Pancreas (tissue), 10 donors: ENCODE results near the gene SNX7. TPM values are rescaled to one million over a fixed set of nuclear protein-coding genes. Genes with fewer than 3 reads are reported as not detected.

Source experiments
- ATAC-seq, 4 donors: fragments of 200-7000 bp; cut with Tn5 transposase; one replicate each; pipeline versions ENCODE4 v1.8.0 to v1.9.1; 2020; ENCODE audit warnings: mild to moderate bottlenecking in 4 of 4, moderate library complexity in 4 of 4
- DNase-seq, 6 donors: peaks; one replicate each; pipeline ENCODE4 v3.0.0-alpha.2; 2020
- FAIRE-seq: peaks from 2 replicates; lab custom pipeline; 2012; peaks lifted over from hg19 to GRCh38; lab: Jason Lieb, UNC
- H3K27ac ChIP-seq, 4 donors: fragments of 200-600 bp; sonication (generic); 1 replicate in 3 of 4; 2 replicates in 1 of 4; pipeline versions ENCODE4 v1.5.0 to v1.8.0; 2020
- H3K27me3 ChIP-seq, 4 donors: fragments of 200-600 bp; one replicate each; pipeline ENCODE4 v1.8.0; 2021
- H3K36me3 ChIP-seq, 3 donors: fragments of 200-600 bp; sonication (generic) in 1 of 3; one replicate each; pipeline versions ENCODE4 v1.5.0 to v1.8.0; 2020 to 2021
- H3K4me1 ChIP-seq, 3 donors: fragments of 200-600 bp; one replicate each; pipeline ENCODE4 v1.8.0; 2021
- H3K4me3 ChIP-seq, 4 donors: fragments of 200-600 bp; sonication (generic) in 2 of 4; one replicate each; pipeline versions ENCODE4 v1.5.0 to v1.8.0; 2020 to 2021
- H3K9me3 ChIP-seq, 4 donors: fragments of 200-600 bp; one replicate each; pipeline ENCODE4 v1.8.0; 2021
- WGBS, 2 donors: extraction: QIAGEN DNeasy Blood & Tissue Kit; methylation state at CpG; one replicate each; pipeline ENCODE4 v1.1.7; 2013; 5-methylcytosine and 5-hydroxymethylcytosine counted together
- intact Hi-C, 3 donors: fragments of 100-400 bp; cut with DNase I; formaldehyde crosslinking; loops; one replicate each; pipeline versions ENCODE4 v1.11.1 to v1.14.2; 2022
- polyA plus RNA-seq, 2 donors: library from polyadenylated mRNA; stranded (reverse); fragments of 200-250 nt; gene quantifications; one replicate each; pipeline ENCODE4 v1.2.3, GENCODE V29; 2013
- total RNA-seq, 6 donors: library from RNA; stranded (reverse); fragmentation: NEBNext Ultra II Directional in 4 of 6; extraction: Animal tissue kit (Norgen Biotek cat#: 25700) in 4 of 6; gene quantifications; one replicate each; pipeline versions ENCODE4 v1.2.1 to v1.2.4, GENCODE V29; 2021 to 2023
- TF ChIP-seq, protein P1 (sequence below), 4 donors: fragments of 200-600 bp; sonication (generic) in 3 of 4; IDR thresholded peaks; one replicate each; pipeline versions ENCODE4 v1.5.0 to v1.8.0; 2021; ENCODE audit warnings: antibody characterized with exemption in 4 of 4
- donor health status: healthy with polysubstance abuse.
- donor health status: DM: no; HTN: no; CAD: no; lungs with moderate emphysema.
- donor health status: DM: no; HTN: no; CAD: no.
- donor health status: control.
- donor health status: control.
- donor health status: Bipolar disorder and iron deficiency.
- donor health status: DM: yes; HTN: yes; CAD: no.
- donor health status: DM: no; HTN: no; CAD: no.
- donor health status: DM: no; HTN: no; CAD: no.
- donor health status: DM: yes; HTN: yes; CAD: no.

Gene SNX7
- total and polyA plus RNA-seq, 8 donors: 3.2 to 18.3 (median 9.1) TPM

GRCh38 chr1:98706173-98706843, 44.8 kb downstream of the SNX7 start:
- H3K4me1 ChIP-seq: no peaks in the 10 kb centered on the region
- DNase-seq (no peak), ATAC-seq (no peak), FAIRE-seq (no peak)
- H3K36me3 ChIP-seq: no peaks in the 10 kb centered on the region
- H3K27ac ChIP-seq: no peak overlapping the region
- intact Hi-C loops: no loop called here
- 91 to 93% methylated on average over 4 of the region's 4 CpGs for WGBS, 2 donors
- H3K4me3 ChIP-seq: no peak overlapping the region
- no peaks in the 10 kb centered on the region for H3K9me3 ChIP-seq
- TF ChIP-seq, protein P1, sequence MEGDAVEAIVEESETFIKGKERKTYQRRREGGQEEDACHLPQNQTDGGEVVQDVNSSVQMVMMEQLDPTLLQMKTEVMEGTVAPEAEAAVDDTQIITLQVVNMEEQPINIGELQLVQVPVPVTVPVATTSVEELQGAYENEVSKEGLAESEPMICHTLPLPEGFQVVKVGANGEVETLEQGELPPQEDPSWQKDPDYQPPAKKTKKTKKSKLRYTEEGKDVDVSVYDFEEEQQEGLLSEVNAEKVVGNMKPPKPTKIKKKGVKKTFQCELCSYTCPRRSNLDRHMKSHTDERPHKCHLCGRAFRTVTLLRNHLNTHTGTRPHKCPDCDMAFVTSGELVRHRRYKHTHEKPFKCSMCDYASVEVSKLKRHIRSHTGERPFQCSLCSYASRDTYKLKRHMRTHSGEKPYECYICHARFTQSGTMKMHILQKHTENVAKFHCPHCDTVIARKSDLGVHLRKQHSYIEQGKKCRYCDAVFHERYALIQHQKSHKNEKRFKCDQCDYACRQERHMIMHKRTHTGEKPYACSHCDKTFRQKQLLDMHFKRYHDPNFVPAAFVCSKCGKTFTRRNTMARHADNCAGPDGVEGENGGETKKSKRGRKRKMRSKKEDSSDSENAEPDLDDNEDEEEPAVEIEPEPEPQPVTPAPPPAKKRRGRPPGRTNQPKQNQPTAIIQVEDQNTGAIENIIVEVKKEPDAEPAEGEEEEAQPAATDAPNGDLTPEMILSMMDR (IDR thresholded peaks at IDR 0.05): no peak
- H3K27me3 ChIP-seq: no peaks in the 10 kb centered on the region

DNA sequence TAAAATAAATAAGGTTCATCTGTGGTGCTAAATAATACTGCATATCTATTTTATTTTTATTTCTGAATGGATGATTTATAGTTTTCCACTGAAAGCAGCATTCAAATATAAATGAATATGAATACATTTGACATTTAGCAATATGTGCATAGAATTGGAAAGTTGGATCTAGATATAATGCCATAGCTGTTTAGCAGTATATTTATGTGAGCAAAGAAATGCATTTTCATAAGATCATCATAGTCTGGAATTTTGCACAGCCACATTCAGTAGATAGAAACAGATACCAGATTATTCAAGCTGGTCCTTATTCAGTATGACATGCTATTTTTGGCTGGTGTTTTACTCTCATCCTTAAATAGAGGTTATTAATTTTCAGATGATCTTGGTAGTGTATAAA, 46.0 kb downstream of the SNX7 start:
- FAIRE-seq: no peak
- DNase-seq: no peak
- H3K4me3 ChIP-seq: no peak overlapping the region
- no peak for ATAC-seq
- no peaks in the 10 kb centered on the region for H3K9me3 ChIP-seq
- H3K27ac ChIP-seq: no peak overlapping the region
- TF ChIP-seq, protein P1 (IDR thresholded peaks at IDR 0.05): no peak
- no peaks in the 10 kb centered on the region for H3K27me3 ChIP-seq
- intact Hi-C loops: no loop called here
- no peaks in the 10 kb centered on the region for H3K36me3 ChIP-seq
- H3K4me1 ChIP-seq: no peaks in the 10 kb centered on the region

DNA sequence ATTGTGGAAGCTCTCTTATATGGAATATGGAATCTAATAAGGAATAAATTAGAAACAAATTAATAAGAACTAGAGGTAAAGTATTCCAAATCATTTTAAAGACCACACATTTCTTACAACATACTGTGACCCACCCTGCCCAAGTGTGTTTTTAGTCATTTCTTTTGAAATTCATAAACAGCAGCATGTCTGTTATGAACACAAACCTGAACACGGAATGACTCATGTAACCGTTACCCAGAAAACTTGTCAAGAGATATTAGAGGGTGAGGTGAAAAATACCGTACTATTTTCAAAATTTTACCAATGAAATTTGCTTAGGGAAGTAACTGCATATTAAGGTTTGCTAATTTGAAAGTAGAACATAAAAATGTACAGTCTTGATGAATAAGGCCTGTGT, 48.4 kb downstream of the SNX7 start:
- DNase-seq (no peak), FAIRE-seq (no peak), ATAC-seq (no peak)
- intact Hi-C loops: no loop called here
- TF ChIP-seq, protein P1 (IDR thresholded peaks at IDR 0.05): no peak
- Histone ChIP-seq H3K27ac (no peak overlapping the region), H3K9me3 (no peaks in the 10 kb centered on the region), H3K27me3 (no peaks in the 10 kb centered on the region), H3K4me1 (no peaks in the 10 kb centered on the region), H3K36me3 (no peaks in the 10 kb centered on the region), H3K4me3 (no peak overlapping the region)
- WGBS, 2 donors: 96 to 99% methylated on average over 3 of the region's 3 CpGs

DNA sequence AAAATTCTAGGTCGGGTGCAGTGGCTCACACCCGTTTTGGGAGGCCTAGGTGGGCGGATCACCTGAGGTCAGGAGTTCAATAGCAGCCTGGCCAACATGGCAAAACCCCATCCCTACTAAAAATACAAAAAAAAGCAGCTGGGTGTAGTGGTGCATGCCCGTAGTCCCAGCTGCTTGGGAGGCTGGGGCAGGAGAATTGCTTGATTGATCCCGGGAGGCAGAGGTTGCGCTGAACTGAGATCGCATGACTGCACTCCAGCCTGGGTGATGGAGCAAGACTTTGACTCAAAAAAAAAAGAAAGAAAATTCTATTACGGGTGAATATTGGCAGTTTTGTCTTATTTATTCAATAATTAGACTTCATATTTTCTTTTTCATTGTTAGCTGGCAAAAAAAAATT, 62.1 kb downstream of the SNX7 start:
- DNase-seq (no peak), FAIRE-seq (no peak), ATAC-seq (no peak)
- WGBS, 2 donors: 89 to 90% methylated on average over 8 of the region's 8 CpGs
- intact Hi-C loops: no loop called here
- Histone ChIP-seq H3K9me3 (no peaks in the 10 kb centered on the region), H3K27ac (no peak overlapping the region), H3K36me3 (no peaks in the 10 kb centered on the region), H3K4me1 (no peaks in the 10 kb centered on the region), H3K4me3 (no peak overlapping the region), H3K27me3 (no peaks in the 10 kb centered on the region)
- TF ChIP-seq, protein P1 (IDR thresholded peaks at IDR 0.05): no peak

DNA sequence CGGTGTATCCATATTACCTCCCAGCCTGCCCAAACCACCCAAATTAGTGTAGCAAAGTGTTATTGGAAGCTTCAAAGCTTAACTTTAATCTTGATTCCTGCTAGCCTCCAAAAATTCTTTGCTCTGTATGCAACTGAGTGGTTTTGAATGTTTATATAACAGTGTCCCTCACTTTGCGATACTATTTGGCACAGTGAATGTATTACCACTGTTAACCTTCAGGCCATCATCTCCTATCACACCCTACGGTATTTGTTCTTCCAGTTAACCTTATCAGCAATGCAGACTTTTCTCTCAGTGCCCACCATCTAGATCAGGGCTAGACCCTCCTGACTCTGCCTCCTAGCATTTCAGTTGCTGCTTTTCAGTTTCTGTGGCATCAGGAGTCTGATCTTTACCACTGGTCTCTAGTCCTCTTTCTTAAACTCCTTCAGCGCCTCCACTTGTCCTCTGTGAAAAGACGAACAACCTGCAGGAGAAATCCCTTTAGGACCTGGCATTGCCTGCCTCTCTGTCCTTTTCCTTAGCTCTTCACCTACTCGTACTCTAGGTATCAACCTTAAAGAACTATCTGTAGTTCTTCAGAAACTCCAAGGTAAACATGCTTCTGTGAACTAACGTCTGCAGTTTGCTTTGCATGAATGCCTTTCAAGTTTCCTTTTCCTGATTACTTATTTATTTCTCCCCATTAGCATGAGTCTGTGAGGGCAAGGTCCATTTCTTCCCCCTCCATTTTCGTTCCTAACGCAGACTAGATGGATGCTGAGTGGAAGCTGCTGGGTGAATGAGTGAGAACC, 71.7 kb downstream of the SNX7 start:
- Histone ChIP-seq H3K27me3 (no peaks in the 10 kb centered on the region), H3K4me3 (peak overlapping the region in 1 of 4 donors; percentile 2), H3K9me3 (no peaks in the 10 kb centered on the region), H3K36me3 (no peaks in the 10 kb centered on the region), H3K27ac (peak overlapping the region in 1 of 4 donors; percentile 20), H3K4me1 (peaks cover 0 to 6% (median 3%) of the 10 kb centered on the region in 3 donors)
- FAIRE-seq: no peak
- intact Hi-C loops: no loop called here
- WGBS, 2 donors: 34 to 35% methylated on average over 9 of the region's 9 CpGs
- TF ChIP-seq, protein P1 (IDR thresholded peaks at IDR 0.05): no peak
- DNase-seq: no peak
- peak; percentile 71 to 91 (median 84) for ATAC-seq
